H54 (cell line): Measurements from ENCODE around the gene SYT10.

Experiments
- DNase-seq: peaks from one replicate; pipeline ENCODE4 v3.0.0; 2011; ENCODE audit warnings: low spot score, mixed read lengths; ENCODE audit not compliant: insufficient read length
- FAIRE-seq: peaks from 3 replicates; lab custom pipeline; 2011; peaks lifted over from hg19 to GRCh38; lab: Jason Lieb, UNC
- POLR2A ChIP-seq: IDR thresholded peaks from 2 replicates; pipeline ENCODE4 v1.6.1; 2011; ENCODE audit warnings: low read depth, mild to moderate bottlenecking, low read length

SYT10 gene, protein sequence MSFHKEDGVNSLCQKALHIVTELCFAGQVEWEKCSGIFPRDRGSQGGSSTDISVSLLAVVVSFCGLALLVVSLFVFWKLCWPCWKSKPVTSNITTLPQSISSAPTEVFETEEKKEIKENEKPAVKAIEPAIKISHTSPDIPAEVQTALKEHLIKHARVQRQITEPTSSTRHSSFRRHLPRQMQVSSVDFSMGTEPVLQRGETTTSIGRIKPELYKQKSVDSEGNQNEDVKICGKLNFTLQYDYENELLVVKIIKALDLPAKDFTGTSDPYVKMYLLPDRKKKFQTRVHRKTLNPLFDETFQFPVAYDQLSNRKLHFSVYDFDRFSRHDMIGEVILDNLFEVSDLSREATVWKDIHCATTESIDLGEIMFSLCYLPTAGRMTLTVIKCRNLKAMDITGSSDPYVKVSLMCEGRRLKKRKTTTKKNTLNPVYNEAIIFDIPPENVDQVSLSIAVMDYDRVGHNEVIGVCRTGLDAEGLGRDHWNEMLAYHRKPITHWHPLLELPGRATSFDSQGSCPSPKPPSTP

GRCh38 chr12:33439587-33440011, at the start of gene SYT10:
Gene SYT10 (minus strand): TSS chr12:33439819. CDS start chr12:33439522, 297 bp downstream.
- no peak for TF ChIP-seq POLR2A
- FAIRE-seq: no peak
- no peak for DNase-seq

- FAIRE-seq (no peak), DNase-seq (no peak)
- no peak for TF ChIP-seq POLR2A
Measured at GRCh38 chr12:33488036-33488435, 48.4 kb upstream of the SYT10 start.

- no peak for FAIRE-seq
- TF ChIP-seq POLR2A: no peak
- DNase-seq: no peak
Measured at GRCh38 chr12:33486058-33486457, 46.4 kb upstream of the SYT10 start.

- no peak for TF ChIP-seq POLR2A
- FAIRE-seq: no peak
- DNase-seq: no peak
Measured at GRCh38 chr12:33484161-33484560, 44.5 kb upstream of the SYT10 start.

DNA sequence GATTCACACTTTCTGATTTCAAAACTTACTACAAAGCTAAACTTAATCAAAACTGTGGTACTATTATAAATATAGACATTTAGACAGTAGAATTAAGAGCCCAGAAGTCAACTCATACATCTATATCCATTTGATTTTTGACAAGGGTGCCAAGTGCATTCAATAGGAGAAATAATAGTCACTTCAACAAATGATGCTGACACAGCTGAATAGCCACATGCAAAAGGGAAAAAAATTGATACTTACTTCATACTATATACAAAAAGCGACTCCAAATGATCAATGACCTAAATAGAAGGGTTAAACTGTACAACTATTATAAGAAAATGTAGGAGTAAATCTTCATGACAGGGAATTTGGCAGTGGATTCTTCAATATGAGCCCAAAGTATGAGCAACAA, 40.7 kb upstream of the SYT10 start:
- DNase-seq: no peak
- no peak for FAIRE-seq
- TF ChIP-seq POLR2A: no peak

DNA sequence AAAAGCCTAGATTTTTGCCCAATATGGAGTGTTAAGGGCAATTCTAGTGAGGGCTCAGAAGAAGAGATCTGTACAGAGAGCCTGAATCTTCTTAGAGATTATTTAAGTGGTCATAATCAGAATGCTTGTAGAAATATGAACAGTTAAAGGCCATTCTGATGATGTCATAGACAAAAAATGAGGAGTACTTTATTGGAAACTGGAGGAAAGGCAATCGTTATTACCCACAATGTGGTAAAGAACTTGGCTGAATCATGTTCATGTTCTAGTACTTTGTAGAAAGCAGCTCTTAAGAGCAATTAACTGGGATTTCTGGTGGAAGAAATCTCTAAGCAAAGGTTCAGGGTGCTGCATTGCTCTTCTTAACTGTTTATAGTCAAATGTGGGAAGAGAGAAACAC, 36.4 kb upstream of the SYT10 start:
- DNase-seq (no peak), FAIRE-seq (no peak)
- no peak for TF ChIP-seq POLR2A

GRCh38 chr12:33472299-33472698, 32.7 kb upstream of the SYT10 start:
- FAIRE-seq (no peak), DNase-seq (no peak)
- TF ChIP-seq POLR2A: no peak

GRCh38 chr12:33455096-33455495, 15.5 kb upstream of the SYT10 start:
- FAIRE-seq (no peak), DNase-seq (no peak)
- TF ChIP-seq POLR2A: no peak

- DNase-seq (no peak), FAIRE-seq (no peak)
- TF ChIP-seq POLR2A: no peak
Measured at GRCh38 chr12:33450480-33450879, 10.9 kb upstream of the SYT10 start.

DNA sequence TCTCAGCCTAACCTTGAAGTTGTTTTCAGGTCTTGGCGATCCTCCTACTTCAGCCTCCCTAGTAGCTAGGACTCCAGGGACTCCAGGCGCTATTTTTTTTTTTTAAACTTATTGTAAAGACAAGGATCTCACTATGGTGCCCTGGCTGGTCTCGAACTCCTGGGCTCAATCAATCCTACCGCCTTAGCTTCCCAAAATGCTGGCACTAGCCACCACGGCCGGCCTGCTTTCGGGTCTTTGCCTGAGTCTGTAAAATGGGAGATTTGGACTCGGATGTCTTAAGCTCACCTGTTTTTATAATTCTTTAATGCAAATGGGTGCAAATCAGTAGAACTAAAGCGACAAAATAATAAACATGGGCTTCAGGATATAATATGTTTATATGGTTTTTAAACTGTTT, 858 bp upstream of the SYT10 start:
- TF ChIP-seq POLR2A: no peak
- DNase-seq: no peak
- no peak for FAIRE-seq

GRCh38 chr12:33438851-33439586, 600 bp downstream of the SYT10 start:
- DNase-seq: no peak
- no peak for TF ChIP-seq POLR2A
- no peak for FAIRE-seq

- DNase-seq: no peak
- TF ChIP-seq POLR2A: no peak
- FAIRE-seq: no peak
Measured at GRCh38 chr12:33438025-33438772, 1.4 kb downstream of the SYT10 start.

- FAIRE-seq: no peak
- no peak for DNase-seq
- no peak for TF ChIP-seq POLR2A
Measured at GRCh38 chr12:33437598-33437997, 2.0 kb downstream of the SYT10 start.

- TF ChIP-seq POLR2A: no peak
- no peak for FAIRE-seq
- no peak for DNase-seq
Measured at GRCh38 chr12:33432992-33433391, 6.6 kb downstream of the SYT10 start.
